ENCODE data around the gene HIRA.

DNA sequence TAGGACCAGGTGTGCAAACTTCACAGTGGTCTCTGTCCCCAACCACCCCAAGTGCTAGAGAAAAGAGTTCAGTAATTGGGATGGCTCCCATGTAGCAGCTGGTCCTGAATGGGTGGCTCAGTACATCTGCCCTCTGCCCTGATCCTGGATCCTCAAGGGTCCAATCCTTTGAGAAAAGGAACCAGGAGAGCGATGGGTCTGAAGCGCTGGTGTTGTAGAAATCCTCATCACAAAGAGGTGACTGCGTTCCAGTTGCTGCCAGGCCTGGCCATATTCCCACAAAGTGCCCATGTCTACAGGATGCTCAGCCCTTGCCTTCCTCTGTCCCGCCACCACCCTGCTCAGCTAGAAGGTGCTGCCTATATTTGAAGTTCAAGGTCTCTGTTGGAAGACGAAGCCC is 22.2 kb upstream of the HIRA start:
- no peak for TF ChIP-seq POLR2A (IDR thresholded peaks at IDR 0.05)
- TF ChIP-seq CTCF (IDR thresholded peaks at IDR 0.05): no peak
